Stimulated activated CD8-positive, alpha-beta memory T cell treated with anti-CD3 and anti-CD28 coated beads, Interleukin-4, amount 100 ng/mL, for 24 hours (primary cell): ENCODE measurements around the gene MEOX1.
A peak's percentile ranks its signal among the peaks of the same experiment; 100 is the strongest.
"Not testable (repeated sequence)": the region's sequence is repeated elsewhere in the genome, so short reads cannot be mapped to it uniquely, and the experiment has no call there.

Experiments
- DNase-seq: peaks from one replicate; pipeline ENCODE4 v3.0.0-alpha.2; 2020; ENCODE audit warnings: low read depth

Gene MEOX1

DNA sequence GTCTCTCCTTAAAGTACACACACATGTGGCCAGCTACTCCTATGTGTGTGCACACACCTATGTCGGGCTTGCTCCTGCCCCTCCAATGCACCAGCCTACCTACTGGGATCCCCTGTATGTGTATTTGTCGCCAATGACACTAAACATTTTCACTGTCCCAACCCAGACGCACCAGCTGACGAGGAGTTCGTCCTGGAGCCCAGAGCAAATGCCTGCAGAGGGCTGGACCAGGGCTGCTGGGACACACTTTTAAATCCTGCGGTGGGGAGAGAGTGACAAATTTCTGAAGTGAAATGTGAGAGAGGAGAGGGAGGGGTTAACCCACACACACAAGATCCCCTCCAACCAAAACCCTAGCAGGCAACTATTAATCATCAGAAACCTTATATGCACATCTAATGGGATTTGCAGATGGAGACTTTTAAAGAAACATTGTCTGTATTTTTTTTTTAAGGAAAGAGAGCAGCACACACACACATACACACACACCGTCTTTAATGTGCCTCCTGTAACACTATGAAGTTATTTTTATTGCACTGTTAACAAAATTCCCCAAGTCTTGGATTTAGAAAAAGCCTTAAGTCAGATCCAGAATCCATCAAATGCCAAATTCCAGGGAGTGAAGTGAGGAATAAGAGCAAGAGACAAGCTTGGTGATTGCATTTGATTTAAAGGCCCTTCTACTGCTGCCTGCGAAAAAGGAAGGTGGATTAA lies at the start of gene MEOX1:
Gene MEOX1, minus strand, starts transcription at position 224 of the 714 bp plus-strand sequence. CDS start 388 bp downstream, outside the sequence.
- no peak for DNase-seq

- DNase-seq: no peak
Observed at GRCh38 chr17:43710101-43710500, 48.4 kb upstream of the MEOX1 start.

DNA sequence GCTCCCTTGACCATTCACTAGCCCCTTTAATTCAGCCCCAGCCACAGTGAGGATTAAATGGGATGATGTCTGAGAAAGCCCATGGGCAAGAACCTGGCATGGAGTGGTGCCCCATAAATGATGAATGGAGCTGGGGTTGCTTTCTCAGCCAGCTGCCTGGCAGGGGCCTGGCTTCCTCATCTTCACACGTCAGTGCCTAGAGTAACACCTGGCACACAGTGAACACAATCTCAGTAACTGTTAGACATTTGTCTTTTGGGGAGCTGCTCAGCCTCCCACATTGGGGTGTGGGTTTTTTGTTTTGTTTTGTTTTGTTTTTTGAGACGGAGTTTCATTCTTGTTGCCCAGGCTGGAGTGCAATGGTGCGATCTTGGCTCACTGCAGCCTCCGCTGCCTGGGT lies 47.5 kb upstream of the MEOX1 start:
- no peak for DNase-seq

- DNase-seq: no peak
Observed at GRCh38 chr17:43707184-43707583, 45.5 kb upstream of the MEOX1 start.

DNA sequence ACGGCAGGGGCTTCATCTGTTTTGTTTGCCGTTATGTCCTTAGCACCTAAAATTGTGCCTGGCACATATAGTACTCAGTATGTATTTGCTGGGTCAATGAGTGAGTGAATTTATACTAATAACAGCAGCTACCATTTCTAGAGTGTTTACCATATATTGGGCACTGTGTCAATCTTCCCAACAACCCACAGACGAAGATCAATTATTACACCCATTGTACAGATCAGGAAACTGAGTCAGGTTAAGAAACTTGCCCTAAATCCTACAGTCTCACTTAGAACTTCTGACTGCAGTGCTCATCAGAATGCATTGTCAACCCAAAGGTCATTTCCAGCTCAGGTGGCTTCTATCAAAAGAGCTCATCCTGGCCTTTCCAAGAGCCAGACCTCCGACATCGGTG lies 44.5 kb upstream of the MEOX1 start:
- no peak for DNase-seq

GRCh38 chr17:43703630-43704029 lies 41.9 kb upstream of the MEOX1 start:
- DNase-seq: no peak

GRCh38 chr17:43702637-43703036 lies 40.9 kb upstream of the MEOX1 start:
- DNase-seq: no peak

DNA sequence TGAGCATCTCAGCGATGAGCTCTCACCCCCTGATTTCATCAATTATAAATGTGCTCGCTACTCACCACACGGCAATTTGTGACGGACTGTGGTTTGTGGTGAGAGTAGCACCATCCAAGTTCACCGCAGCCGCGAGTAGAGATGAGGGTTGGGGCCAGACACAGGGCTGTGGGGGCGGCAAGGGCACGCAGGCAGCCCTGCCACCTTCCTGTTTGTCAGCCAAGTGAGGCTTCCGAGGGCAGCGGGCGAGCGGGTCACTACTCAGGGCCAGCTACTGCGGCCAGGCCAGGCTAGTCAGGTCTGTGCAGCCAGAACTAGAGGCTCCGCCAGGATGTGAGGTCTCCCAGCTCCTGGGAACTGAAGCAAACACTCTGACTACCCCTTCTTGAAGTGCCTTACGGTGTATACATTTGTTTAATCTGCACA lies 39.6 kb upstream of the MEOX1 start:
- DNase-seq: peak; percentile 45

DNA sequence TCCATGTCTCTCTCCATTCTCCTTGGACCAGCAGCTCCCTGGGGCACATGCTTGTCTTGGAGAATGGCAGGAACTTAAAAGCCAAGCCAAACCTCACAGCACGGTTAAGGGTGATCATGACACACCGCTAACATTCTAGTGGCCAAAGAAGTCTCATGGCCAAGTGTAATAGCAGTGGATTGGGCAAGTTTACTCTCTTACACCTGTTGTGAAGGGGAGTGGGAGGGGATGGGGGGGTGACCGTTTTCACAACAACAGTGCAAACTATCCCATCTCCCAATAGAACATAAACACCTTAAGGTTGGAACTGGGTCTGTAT lies 37.7 kb upstream of the MEOX1 start:
- no peak for DNase-seq

- no peak for DNase-seq
Observed at GRCh38 chr17:43698678-43699437, 37.1 kb upstream of the MEOX1 start.

GRCh38 chr17:43697937-43698336 lies 36.2 kb upstream of the MEOX1 start:
- DNase-seq: no peak

DNA sequence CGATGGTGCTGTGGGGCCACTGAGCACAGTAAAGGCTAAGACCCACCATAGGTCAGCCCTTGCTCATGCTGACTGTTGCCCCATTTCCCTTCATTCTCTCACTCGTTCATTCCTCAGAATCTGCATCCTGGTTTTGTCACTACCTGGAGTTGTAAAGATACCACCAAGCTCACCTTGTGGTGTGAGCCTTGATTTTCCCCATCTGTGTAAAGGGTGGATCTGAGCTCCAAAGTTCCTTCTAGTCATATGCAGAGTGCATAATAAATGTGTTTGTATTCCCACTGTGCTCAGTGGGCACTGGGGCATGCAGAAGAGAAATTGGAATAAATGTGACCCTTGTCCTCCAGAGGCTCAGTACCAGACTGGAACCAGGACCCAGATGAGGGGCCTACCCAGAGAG lies 35.2 kb upstream of the MEOX1 start:
- DNase-seq: no peak

DNA sequence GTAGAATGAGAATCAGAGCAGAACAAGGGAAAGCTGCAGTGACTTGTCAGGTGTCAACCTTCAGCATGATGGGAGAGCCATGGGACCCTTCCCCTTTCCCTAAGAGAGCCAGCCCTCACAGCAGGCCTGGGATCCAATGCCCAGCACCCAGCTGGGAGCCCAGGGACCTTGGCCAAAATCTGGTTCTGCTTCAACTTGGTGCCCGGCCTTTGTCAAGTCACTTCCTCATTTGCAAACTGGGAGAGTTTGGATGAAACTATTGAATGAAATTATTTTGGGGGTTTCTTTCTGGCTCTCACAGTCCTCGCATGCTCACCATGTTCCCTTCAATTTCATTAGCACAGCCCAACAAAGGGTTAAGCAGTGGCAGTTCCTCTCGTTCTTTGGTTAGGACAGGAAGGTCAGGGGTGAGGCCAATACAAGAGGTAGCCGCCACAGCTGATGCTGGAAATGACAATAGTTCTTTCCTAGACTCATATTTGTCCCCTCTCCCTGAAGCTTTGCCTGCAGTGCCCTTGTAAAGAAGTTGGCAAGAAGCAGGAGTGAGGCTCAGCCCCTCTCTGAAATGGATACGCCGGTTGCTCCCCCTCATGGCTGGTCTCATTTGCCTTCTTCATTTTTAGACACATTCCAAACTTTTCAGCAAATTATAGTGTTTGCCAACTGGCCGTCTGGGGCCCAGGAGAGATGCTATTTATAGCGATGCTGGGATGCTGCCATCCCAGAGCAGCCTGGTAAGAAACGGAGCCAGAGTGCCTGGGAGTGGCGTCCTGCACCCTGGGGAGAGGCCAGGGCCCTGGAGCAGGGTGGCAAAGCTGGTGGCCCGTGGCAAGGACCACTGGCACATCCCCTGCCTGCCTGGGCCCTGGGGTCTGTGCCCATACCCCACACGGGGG lies 34.5 kb upstream of the MEOX1 start:
- DNase-seq: no peak

DNA sequence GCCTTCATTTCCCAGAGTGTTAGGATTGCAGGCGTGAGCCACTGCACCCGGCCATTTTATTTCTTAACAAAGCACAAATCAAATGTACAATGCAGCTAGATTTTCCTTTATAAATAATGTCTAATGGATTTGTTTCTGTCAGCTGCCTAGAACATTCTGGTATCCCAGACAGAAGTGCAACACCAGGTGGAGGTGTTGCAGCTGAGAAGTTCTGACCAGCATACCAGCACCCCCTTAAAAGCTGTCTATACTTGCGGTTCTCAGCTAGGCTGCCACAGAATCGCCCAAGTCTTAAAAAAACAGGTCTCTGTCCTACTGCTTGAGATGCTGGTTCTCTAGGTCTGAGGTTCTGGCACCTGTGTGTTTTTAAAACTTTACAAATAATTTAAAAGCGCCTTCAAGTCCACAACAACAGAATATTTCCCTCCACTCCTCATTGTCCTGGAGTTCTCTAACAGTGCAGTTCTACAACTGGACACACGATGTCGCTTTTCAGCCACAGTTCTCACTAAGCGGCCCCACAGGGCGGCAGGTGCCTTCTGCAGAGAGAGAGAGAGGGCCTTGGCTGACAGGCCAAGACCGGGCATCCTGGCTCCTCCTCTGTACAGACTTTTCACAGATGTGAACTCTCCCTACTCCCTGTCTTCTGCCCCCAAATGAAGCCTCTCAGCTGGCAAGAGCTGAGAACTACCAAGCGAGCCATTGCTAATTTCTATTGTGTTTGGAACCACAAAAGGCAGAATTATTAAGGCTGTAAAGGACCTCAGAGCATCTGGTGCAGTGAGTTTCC lies 32.6 kb upstream of the MEOX1 start:
- DNase-seq: peak; percentile 56

DNA sequence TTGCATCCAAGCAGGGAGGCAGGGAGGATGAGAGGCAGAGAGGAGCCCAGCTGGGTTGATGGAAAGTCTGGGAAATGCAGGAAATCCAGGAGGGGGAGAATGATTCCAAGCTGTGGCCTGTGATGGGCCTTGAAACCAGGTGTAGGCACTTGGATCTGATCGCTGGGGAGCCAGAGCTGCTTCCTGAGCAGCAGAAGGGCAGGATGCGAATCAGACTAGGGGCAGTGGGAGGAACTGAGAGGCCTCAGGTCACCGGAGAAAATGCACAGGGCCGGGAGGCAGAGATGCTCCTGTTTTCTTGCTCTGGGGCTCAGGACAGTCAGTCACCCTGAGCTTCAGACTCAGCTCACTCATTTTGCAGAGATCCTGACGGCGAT lies 29.6 kb upstream of the MEOX1 start:
- no peak for DNase-seq

DNA sequence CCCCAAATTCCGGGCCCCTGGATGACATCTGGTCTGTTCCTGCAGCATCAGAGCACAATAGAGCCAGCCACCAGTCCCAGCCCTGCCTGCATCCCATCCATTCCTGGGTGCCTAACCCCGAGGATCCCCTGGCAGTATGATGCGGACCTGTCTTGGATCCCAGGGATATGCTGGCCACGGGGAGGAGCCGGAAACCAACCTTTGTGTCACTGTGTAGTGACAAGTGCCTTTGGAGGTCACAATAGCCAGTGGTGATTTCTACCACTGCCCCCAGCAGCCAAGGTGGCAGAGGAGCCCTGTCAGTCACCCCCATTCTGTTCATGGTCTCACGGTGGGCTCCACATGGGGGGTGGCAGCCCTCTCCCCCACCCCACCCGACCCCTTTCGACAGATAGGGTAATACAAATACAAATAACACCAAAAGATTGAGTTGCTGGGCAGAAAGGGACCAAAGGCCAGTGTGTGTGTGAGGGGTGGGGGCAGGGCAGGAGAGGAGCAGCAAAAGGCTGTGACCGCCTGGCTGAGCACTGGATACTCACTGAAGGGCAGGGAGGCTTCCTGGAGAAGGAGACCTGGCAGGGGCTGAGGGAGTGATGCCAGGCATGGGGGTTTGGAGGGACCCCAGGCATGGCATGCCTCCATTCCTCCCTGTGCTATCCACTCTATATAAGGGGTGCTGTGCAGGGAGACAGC lies 29.0 kb upstream of the MEOX1 start:
- no peak for DNase-seq

- no peak for DNase-seq
Observed at GRCh38 chr17:43689814-43690213, 28.1 kb upstream of the MEOX1 start.

DNA sequence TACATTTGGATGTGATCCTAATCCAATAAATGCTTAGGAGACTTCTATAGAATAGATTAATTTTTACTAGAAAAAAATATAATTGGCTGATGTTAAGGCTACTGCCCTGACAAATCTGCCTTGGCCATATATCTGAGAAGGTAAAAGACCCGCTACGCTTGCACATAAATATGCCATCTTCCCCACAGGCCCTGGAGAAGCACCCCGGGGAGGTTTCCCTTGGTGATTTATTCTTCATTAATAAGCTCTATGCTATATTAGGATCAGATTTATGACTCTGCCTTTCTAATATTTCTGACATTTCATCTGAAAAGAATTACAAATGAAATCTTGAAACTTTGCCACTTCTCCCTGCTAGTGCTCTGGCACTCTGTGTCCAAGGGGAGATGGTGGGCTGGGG lies 27.4 kb upstream of the MEOX1 start:
- no peak for DNase-seq

DNA sequence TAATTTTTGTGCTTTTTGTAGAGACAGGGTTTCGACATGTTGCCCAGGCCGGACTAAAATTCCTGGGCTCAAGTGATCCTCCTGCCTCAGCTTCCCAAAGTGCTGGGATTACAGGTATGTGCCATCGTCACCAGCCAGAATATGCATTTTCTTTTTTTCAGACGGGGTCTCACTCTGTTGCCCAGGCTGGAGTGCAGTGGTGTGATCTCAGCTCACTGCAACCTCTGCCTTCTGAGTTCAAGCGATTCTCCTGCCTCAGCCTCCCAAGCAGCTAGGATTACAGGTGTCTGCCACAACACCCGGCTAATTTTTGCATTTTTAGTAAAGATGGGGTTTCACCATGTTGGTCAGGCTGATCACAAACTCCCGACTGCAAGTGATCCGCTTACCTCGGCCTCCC lies 25.2 kb upstream of the MEOX1 start:
- DNase-seq: not testable (repeated sequence)

DNA sequence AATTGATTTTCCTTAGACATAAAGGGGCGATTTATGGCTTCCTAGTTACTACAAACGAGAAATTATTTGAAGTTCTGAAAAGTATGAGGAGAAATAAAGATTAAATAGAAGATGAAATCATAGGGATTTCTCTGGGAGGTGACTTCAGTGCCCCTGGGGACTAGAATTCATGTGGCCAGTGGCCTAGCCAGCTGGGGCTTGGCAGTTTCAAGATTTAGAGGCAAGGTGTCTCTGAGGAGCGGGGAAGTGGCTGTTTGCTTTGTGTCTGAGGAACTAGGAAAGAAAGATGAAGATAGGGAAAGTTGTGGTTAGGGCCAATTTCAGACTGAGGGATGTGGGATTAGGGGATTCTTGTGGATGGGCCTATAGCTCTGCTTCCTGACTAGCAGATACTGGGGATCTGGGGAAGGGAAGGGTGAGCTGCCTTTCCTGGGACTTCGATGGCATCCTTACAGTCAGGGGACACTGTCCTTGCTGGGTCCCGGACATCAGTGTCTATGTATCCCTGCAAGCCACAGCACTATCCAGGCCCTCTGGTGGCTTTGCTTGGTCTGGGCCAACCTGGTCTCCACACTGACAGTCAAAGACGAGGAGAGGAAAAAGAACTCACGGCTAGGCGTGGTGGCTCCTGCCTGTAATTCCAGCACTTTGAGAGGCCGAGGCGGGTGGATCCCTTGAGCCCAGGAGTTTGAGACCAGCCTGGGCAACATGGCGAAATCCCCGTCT lies 22.4 kb upstream of the MEOX1 start:
- DNase-seq: no peak

- DNase-seq: no peak
Observed at GRCh38 chr17:43680461-43680860, 18.7 kb upstream of the MEOX1 start.
